HepG2 (cell line): ENCODE measurements around the gene PRDX5. TPM values are rescaled to one million over a fixed set of nuclear protein-coding genes. Genes with fewer than 3 reads are reported as not detected.

Experiments used
- GMEB2 ChIP-seq: IDR thresholded peaks from 2 replicates; pipeline ENCODE4 v1.6.1; 2016; ENCODE audit warnings: missing biosample characterization, missing genetic modification reagents, low read depth
- MTF2 ChIP-seq: sonication (generic); formaldehyde crosslinking; IDR thresholded peaks from 2 replicates; pipeline ENCODE4 v1.5.0; 2020; ENCODE audit warnings: missing genetic modification reagents, borderline replicate concordance
- RFX1 ChIP-seq: fragments of 450-650 bp; IDR thresholded peaks from 2 replicates; pipeline ENCODE4 v1.6.1; 2017
- TRAFD1 ChIP-seq: sonication (generic); formaldehyde crosslinking; IDR thresholded peaks from 2 replicates; pipeline ENCODE4 v1.5.1; 2020; ENCODE audit warnings: missing genetic modification reagents, mild to moderate bottlenecking, borderline replicate concordance
- ZNF264 ChIP-seq: sonication (generic); formaldehyde crosslinking; IDR thresholded peaks from 2 replicates; pipeline ENCODE4 v1.4.0; 2020; ENCODE audit warnings: missing genetic modification reagents
- ZNF768 ChIP-seq: sonication (generic); formaldehyde crosslinking; IDR thresholded peaks from 2 replicates; pipeline ENCODE4 v1.4.0; 2020; ENCODE audit warnings: missing genetic modification reagents
- polyA plus RNA-seq, 8 experiments: library from polyadenylated mRNA; depleted of rRNA in 3 of 8; stranded (reverse) in 7 of 8; unstranded in 1 of 8; fragments of >200 nt; fragmentation: Illumina TruSeq in 4 of 8; extraction: Trizol in 4 of 8; gene quantifications; 2 replicates each; pipeline versions ENCODE4 v1.2.1 to v1.2.3, GENCODE V29; 2011 to 2016; ENCODE audit warnings: low read depth in 4 of 8, missing spikeins in 1 of 8, mixed read lengths in 1 of 8; ENCODE audit not compliant: insufficient read depth in 1 of 8
- total RNA-seq, 5 experiments: library from RNA; depleted of rRNA; stranded (reverse); fragments of >200 nt; fragmentation: Illumina TruSeq; extraction: Trizol; gene quantifications; 2 replicates each; pipeline ENCODE4 v1.2.3, GENCODE V29; 2016; ENCODE audit warnings: low read depth in 1 of 5
- TF ChIP-seq, protein P1 (sequence below): sonication (generic); IDR thresholded peaks from 2 replicates; pipeline ENCODE4 v1.6.1; 2016; ENCODE audit warnings: low read depth, borderline replicate concordance
- TF ChIP-seq, protein P2 (sequence below): sonication (generic); formaldehyde crosslinking; IDR thresholded peaks from 2 replicates; pipeline ENCODE4 v1.4.0; 2020; ENCODE audit warnings: mild to moderate bottlenecking, missing genetic modification reagents

Gene PRDX5
- total and polyA plus RNA-seq, 2 of the 13 experiments (the other 11 are each of a cell fraction or from before 2014, with no cell fraction given) = 215 to 311 TPM

GRCh38 chr11:64305691-64306562 lies 12.0 kb upstream of the PRDX5 start (continued):
- TF ChIP-seq TRAFD1 (CRISPR knock-in tag) = no peak
- TF ChIP-seq ZNF768 (CRISPR knock-in tag) = 0 out of 2 replicates have a peak, but pooled peaks have one; percentile 10
- TF ChIP-seq, protein P1, sequence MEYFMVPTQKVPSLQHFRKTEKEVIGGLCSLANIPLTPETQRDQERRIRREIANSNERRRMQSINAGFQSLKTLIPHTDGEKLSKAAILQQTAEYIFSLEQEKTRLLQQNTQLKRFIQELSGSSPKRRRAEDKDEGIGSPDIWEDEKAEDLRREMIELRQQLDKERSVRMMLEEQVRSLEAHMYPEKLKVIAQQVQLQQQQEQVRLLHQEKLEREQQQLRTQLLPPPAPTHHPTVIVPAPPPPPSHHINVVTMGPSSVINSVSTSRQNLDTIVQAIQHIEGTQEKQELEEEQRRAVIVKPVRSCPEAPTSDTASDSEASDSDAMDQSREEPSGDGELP = peak; percentile 50; the same call in 1 of the 2 replicates
- no peak for TF ChIP-seq RFX1
- no peak for TF ChIP-seq GMEB2 (CRISPR knock-in tag)
- peak; percentile 31; the same call in 1 of the 2 replicates for TF ChIP-seq ZNF264 (CRISPR knock-in tag)
- TF ChIP-seq, protein P2, sequence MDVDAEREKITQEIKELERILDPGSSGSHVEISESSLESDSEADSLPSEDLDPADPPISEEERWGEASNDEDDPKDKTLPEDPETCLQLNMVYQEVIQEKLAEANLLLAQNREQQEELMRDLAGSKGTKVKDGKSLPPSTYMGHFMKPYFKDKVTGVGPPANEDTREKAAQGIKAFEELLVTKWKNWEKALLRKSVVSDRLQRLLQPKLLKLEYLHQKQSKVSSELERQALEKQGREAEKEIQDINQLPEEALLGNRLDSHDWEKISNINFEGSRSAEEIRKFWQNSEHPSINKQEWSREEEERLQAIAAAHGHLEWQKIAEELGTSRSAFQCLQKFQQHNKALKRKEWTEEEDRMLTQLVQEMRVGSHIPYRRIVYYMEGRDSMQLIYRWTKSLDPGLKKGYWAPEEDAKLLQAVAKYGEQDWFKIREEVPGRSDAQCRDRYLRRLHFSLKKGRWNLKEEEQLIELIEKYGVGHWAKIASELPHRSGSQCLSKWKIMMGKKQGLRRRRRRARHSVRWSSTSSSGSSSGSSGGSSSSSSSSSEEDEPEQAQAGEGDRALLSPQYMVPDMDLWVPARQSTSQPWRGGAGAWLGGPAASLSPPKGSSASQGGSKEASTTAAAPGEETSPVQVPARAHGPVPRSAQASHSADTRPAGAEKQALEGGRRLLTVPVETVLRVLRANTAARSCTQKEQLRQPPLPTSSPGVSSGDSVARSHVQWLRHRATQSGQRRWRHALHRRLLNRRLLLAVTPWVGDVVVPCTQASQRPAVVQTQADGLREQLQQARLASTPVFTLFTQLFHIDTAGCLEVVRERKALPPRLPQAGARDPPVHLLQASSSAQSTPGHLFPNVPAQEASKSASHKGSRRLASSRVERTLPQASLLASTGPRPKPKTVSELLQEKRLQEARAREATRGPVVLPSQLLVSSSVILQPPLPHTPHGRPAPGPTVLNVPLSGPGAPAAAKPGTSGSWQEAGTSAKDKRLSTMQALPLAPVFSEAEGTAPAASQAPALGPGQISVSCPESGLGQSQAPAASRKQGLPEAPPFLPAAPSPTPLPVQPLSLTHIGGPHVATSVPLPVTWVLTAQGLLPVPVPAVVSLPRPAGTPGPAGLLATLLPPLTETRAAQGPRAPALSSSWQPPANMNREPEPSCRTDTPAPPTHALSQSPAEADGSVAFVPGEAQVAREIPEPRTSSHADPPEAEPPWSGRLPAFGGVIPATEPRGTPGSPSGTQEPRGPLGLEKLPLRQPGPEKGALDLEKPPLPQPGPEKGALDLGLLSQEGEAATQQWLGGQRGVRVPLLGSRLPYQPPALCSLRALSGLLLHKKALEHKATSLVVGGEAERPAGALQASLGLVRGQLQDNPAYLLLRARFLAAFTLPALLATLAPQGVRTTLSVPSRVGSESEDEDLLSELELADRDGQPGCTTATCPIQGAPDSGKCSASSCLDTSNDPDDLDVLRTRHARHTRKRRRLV = peak; percentile 89
- no peak for TF ChIP-seq MTF2 (CRISPR knock-in tag)
- TF ChIP-seq, all 625 proteins: peak for 186
